Adipocyte (in vitro differentiated cells): ENCODE results near the gene FHOD1.

ENCODE experiments used
- DNase-seq: peaks from one replicate; pipeline ENCODE4 v3.0.0-alpha.2; 2015; ENCODE audit warnings: low read depth
- H3K27me3 ChIP-seq: replicated peaks from 2 replicates; pipeline ENCODE4 v1.7.0; 2013; ENCODE audit warnings: mild to moderate bottlenecking, low read length, moderate library complexity; ENCODE audit not compliant: control insufficient read depth, insufficient read depth
- H3K36me3 ChIP-seq: 2 replicates; pipeline ENCODE4 v1.7.0; 2013; ENCODE audit warnings: low read length, mild to moderate bottlenecking, moderate library complexity; ENCODE audit not compliant: control insufficient read depth, insufficient read depth, severe bottlenecking
- H3K4me1 ChIP-seq: 2 replicates; pipeline ENCODE4 v1.7.0; 2013; ENCODE audit warnings: mild to moderate bottlenecking, low read length, moderate library complexity; ENCODE audit not compliant: control insufficient read depth, insufficient read depth
- H3K4me3 ChIP-seq: 2 replicates; pipeline ENCODE4 v1.7.0; 2013; ENCODE audit warnings: mild to moderate bottlenecking, low read length, moderate library complexity
- H3K9ac ChIP-seq: 2 replicates; pipeline ENCODE4 v1.7.0; 2013; ENCODE audit warnings: mild to moderate bottlenecking, low read length, moderate library complexity
- H3K9me3 ChIP-seq: 2 replicates; pipeline ENCODE4 v1.7.0; 2013; ENCODE audit warnings: mild to moderate bottlenecking, low read length, moderate library complexity; ENCODE audit not compliant: control insufficient read depth

Gene FHOD1

DNA sequence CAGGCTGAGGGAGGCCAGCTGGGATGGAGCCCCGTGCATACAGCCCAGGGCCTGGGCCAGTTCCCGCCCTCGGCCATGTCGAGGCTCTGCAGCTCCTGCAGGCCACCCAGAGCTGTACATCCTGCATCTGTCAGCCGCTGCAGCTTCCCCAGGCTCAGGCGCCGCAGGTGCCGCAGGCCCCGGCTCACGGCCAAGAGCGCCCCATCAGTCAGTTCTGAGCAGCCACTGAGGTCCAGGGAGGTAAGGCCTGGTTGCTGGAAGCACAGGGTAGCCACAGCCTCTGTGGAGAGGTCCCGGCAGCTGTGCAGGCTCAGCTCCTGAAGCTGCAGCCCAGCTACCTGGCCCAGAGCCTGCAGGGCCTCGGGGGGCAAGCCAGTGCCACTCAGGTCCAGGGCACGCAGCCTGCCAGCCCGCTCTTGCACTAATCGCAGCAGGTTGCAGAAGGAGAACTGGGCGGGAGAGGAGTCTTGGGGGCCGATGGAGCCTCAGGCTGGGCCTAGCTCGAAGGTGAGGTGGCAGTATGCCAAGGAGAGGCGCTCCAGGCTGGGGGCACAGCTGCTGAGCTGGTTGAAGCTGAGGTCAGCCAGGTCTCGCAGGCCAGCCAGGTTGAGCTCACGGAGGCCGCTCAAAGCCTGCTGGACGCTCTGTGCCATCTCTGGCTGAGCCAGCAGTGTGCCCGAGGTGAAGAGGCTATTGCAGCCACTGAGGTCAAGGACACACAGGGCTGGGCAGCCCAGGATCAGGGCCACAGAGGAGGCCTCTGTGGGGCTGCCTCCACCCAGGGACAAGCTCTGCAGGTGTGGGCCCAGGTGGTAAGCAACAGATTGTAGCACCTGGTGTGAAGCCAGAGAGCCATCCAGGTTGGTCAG is 37.0 kb downstream of the FHOD1 start:
- Histone ChIP-seq H3K36me3 (no peaks in the 10 kb centered on the region), H3K9ac (no peak overlapping the region), H3K27me3 (no peaks in the 10 kb centered on the region), H3K9me3 (no peaks in the 10 kb centered on the region), H3K4me1 (peaks cover 16% of the 10 kb centered on the region), H3K4me3 (no peak overlapping the region)
- DNase-seq: no peak

DNA sequence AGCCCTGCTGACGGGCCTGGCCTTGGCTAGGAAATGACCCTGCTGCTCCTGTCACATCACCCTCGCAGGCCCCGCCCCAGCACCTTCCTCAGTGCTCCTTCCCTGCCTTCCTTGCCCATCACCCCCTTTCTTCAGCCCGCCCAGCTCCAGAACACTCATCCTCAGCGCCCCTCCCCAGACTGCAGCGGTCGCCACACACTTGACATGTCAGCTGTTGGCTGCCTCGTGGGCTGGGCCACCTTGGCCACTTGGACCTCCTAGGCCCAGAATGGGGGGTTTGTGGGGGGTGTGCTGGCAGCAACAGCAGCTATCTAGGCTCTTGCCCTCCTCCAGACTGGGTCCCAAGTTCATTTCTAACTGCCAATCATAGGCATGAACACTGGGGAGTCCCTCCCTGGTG is 37.7 kb downstream of the FHOD1 start:
- H3K9me3 ChIP-seq: no peaks in the 10 kb centered on the region
- H3K36me3 ChIP-seq: no peaks in the 10 kb centered on the region
- no peak for DNase-seq
- peaks cover 16% of the 10 kb centered on the region for H3K4me1 ChIP-seq
- H3K4me3 ChIP-seq: no peak overlapping the region
- H3K9ac ChIP-seq: no peak overlapping the region
- no peaks in the 10 kb centered on the region for H3K27me3 ChIP-seq

DNA sequence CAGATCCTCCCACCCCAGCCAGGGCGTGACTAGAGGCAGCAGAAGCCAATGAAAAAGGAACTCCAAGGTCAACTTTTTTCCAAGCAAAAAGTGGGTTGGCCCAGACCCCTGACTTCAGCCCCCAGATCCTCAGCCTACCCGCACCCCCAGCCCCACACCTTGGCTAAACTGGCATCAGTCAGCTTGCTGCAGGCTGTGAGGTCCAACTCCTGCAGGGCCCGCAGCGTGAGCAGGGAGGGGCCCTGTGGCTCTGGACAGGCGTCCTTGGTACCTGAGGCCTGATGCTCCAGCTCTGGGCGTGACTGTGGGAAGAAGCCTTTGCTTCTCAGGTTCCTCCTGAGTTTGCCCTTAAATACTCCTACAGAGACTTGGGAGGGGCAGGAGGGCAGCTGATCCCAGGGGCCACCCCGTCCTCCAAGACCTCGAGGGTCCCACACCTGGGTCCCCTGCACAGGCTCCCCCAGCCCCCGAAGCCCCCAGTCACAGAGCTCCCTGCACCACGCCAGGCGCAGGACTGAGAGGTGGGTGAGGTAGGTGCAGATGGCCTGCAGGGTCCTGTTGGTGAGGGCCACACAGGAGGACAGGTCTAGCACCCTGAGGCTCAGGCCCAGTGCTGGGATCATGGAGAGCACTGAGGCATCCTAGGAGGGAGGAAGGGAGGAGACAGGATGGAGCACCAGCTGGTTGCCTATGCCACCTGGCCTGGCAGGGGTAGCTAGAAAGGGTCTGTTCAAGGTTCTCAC is 39.0 kb downstream of the FHOD1 start:
- H3K9me3 ChIP-seq: no peaks in the 10 kb centered on the region
- H3K36me3 ChIP-seq: no peaks in the 10 kb centered on the region
- no peak overlapping the region for H3K9ac ChIP-seq
- no peaks in the 10 kb centered on the region for H3K27me3 ChIP-seq
- peaks cover 16% of the 10 kb centered on the region for H3K4me1 ChIP-seq
- no peak overlapping the region for H3K4me3 ChIP-seq
- DNase-seq: no peak

DNA sequence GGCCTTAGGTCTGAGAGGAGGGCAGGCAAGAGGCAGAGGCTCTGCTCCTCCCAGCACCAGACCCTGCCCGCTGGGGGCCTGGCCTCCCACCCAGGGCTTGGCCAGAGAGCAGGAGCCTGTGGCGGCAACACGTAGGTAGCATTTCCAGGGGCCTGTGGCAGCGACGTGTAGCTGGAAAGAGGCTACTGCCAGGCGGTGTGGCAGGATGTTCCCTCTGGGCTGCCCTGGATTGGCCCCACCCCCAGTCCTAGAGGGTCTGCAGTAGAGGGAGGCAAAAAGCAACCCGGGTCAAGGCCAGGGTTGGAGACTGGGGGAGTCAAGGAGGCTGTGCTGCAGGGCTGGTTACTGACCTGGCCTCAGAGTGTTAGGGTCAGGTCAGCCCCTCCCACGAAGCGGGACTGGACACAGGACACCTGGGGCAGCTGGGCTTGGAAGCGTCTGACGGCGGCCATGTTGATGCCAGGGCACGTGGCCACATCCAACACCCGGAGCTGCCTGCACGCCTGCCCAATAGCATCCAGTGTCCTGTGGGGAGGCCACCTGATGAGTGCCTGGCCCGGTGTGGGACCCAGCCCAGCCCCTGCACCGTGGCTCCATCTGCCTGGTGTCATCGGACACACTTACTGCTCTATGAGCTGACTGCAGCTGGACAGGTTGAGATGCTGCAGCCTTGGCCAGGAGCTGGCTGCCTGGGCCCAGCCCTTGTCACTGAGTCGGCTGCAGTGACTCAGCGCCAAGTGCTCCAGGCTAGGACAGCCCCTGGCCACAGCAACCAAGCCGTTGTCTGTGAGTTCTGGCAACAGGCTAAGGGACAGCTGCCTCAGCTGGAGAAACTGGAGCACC is 39.8 kb downstream of the FHOD1 start:
- peak; percentile 43 for DNase-seq
- Histone ChIP-seq H3K27me3 (no peaks in the 10 kb centered on the region), H3K4me3 (no peak overlapping the region), H3K9ac (no peak overlapping the region), H3K36me3 (no peaks in the 10 kb centered on the region), H3K4me1 (peaks cover 16% of the 10 kb centered on the region), H3K9me3 (no peaks in the 10 kb centered on the region)

DNA sequence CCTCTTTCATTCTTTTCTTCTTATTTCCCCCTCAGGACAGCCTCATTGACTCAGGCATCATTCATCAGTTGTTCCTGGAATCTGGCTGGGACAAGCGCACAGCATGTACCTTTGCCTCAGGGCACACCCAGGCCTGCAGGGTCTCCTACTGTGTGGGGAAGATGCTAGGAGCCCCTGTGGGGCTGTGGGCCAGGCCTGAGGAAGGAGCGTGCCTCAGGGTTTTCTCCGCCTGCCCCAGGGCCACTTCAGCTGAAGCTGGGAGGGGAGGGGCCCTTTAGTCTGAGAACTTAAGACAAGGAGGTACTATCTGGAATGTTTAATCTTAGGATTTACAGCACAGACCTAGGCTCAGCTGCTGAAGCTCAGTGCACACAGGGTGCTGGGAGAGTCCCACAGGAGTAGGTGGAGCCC is 40.4 kb downstream of the FHOD1 start:
- no peaks in the 10 kb centered on the region for H3K27me3 ChIP-seq
- no peak for DNase-seq
- no peak overlapping the region for H3K9ac ChIP-seq
- peaks cover 16% of the 10 kb centered on the region for H3K4me1 ChIP-seq
- H3K9me3 ChIP-seq: no peaks in the 10 kb centered on the region
- H3K4me3 ChIP-seq: no peak overlapping the region
- H3K36me3 ChIP-seq: no peaks in the 10 kb centered on the region

DNA sequence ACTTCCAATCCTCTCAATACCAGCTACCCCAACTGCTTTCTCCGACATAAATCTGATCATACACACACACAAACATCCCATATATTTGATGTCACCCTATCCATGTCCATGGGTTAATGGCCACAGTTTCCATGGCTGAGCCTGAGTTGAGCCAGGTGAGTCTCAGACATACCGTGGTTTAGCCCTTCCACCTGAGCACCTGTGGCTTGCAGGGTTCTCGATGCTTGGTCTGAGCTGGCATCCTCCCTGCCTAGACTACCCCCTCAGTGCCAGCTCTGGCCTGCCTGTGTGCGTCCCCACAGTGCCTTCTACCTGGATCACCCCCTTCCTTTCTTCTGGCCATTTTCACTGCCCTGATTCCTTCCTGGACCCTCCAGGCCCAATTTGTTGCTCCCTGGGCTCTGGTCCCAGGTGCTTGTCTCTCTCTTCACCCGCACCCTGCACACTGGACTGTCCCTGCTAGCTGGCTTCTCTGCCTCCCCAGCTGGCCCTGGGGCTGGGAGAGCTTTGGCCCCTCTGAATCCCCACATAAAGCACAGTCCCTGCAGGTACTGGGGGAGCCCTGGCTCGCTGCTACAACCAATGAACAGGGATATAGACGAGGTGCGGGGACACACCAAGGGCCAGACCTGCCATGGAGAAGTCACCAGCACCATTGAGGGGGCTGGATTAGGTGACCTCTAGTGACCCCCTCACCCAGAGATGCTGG is 41.0 kb downstream of the FHOD1 start:
- Histone ChIP-seq H3K4me3 (no peak overlapping the region), H3K36me3 (peaks cover 2% of the 10 kb centered on the region), H3K4me1 (peaks cover 16% of the 10 kb centered on the region), H3K9me3 (no peaks in the 10 kb centered on the region), H3K27me3 (no peaks in the 10 kb centered on the region), H3K9ac (no peak overlapping the region)
- no peak for DNase-seq

DNA sequence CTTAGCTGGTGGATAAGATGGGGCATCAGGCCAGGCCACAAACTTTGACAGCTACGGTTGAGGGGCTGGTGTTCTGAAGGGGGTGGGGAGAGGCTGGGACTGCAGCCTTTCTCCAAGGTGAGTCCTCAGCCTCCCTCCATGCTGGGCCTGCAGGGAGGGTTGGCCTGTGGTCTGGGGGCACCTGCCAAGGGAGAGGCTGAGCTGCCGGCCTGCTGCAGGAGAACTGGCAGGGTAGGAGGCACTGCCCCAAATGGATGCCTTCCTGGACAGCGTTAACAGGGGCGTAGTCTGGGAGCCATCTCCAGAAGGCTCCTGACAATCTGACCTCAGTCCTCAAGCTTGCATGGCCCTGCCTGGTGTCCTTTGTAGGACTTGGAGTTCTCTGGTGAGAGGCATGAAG is 43.2 kb downstream of the FHOD1 start:
- H3K9me3 ChIP-seq: no peaks in the 10 kb centered on the region
- H3K4me1 ChIP-seq: peaks cover 16% of the 10 kb centered on the region
- H3K4me3 ChIP-seq: no peak overlapping the region
- peaks cover 3% of the 10 kb centered on the region for H3K36me3 ChIP-seq
- no peak for DNase-seq
- H3K27me3 ChIP-seq: no peaks in the 10 kb centered on the region
- no peak overlapping the region for H3K9ac ChIP-seq

DNA sequence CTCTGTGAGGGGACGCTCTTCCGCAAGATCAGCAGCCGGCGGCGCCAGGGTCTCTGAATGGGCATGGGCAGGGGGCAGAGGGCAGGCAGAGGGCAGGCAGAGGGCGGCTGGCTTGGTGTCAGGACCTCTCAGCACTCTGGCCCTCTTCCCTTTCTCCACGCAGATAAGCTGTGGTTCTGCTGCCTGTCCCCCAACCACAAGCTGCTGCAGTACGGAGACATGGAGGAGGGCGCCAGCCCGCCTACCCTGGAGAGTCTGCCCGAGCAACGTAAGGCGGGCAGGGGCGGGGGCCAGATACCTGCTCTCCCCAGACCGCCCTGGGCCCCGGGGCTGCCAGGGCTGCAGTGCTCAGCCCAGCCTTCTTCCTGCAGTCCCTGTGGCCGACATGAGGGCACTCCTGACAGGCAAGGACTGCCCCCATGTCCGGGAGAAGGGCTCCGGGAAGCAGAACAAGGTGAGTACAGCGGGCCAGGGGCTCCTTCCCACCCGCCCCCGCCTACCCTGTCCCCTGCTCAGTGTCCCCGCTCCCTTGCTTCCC is 44.3 kb downstream of the FHOD1 start:
- Histone ChIP-seq H3K27me3 (no peaks in the 10 kb centered on the region), H3K9me3 (no peaks in the 10 kb centered on the region), H3K4me3 (no peak overlapping the region), H3K36me3 (peaks cover 5% of the 10 kb centered on the region), H3K4me1 (peaks cover 18% of the 10 kb centered on the region), H3K9ac (no peak overlapping the region)
- DNase-seq: no peak

DNA sequence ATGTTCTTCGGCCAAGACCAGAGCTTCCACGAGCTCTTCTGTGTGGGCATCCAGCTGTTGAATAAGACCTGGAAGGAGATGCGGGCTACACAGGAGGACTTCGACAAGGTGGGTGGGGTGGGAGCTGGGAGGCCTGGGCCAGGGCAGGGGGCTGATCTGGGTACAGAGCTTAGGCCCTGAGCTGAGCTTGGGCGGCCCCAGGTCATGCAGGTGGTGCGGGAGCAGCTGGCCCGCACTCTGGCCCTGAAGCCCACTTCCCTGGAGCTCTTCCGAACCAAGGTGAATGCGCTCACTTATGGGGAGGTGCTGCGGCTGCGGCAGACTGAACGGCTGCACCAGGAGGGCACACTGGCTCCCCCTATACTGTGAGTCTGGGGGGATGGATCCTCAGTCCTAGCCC is 44.9 kb downstream of the FHOD1 start:
- no peaks in the 10 kb centered on the region for H3K9me3 ChIP-seq
- no peak for DNase-seq
- peaks cover 16% of the 10 kb centered on the region for H3K4me1 ChIP-seq
- H3K36me3 ChIP-seq: peaks cover 11% of the 10 kb centered on the region
- no peaks in the 10 kb centered on the region for H3K27me3 ChIP-seq
- no peak overlapping the region for H3K4me3 ChIP-seq
- H3K9ac ChIP-seq: no peak overlapping the region

DNA sequence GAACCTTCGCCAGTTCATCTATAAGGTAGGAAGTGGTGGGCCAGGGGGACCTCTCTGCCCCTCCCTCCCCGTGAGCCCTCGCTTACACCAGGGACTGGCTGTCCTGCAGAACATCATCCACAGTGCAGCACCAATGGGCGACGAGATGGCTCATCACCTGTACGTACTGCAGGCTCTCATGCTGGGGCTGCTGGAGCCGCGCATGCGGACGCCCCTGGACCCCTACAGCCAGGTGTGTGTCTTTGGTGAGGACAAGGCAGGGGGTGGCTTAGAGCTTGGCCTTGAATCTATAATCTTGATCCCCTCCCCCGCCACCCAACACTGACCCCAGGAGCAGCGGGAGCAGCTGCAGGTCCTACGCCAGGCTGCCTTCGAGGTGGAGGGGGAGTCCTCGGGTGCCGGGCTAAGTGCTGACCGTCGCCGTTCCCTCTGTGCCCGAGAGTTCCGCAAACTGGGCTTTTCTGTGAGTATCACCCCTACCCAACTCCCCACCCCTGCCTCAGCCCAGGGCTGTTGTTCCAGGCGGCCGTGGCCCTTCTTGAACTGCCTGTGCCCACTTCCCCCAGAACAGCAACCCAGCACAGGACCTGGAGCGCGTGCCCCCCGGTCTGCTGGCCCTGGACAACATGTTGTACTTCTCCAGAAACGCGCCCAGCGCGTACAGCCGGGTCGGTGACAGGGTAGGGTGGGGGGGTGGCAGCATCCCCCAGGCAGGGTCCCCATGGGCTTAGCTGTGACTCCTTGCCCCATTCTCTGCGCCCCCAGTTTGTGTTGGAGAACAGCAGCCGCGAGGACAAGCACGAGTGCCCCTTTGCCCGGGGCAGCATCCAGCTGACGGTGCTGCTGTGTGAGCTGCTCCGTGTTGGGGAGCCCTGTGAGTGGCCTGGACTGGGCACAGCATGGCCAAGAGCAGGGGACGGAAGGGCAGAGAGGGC is 45.6 kb downstream of the FHOD1 start:
- H3K4me1 ChIP-seq: peaks cover 8% of the 10 kb centered on the region
- H3K36me3 ChIP-seq: peaks cover 19% of the 10 kb centered on the region
- no peaks in the 10 kb centered on the region for H3K27me3 ChIP-seq
- no peak overlapping the region for H3K9ac ChIP-seq
- H3K9me3 ChIP-seq: no peaks in the 10 kb centered on the region
- no peak for DNase-seq
- no peak overlapping the region for H3K4me3 ChIP-seq
